Myocyte (in vitro differentiated cells): ENCODE results near the gene ZNF747. TPM values are rescaled to one million over a fixed set of nuclear protein-coding genes. Genes with fewer than 3 reads are reported as not detected.

Source experiments
- microRNA-seq: library from miRNA; unstranded; fragments of <30 nt; microRNA quantifications from one replicate; pipeline ENCODE4, GENCODE V29; 2016
- total RNA-seq: library from RNA; depleted of rRNA; stranded (reverse); fragments of >200 nt; gene quantifications from 2 replicates; pipeline ENCODE4 v1.2.3, GENCODE V29; 2014

ZNF747 gene
- total RNA-seq, 1 donor from 2014 or later = 14.0 TPM

Small RNA genes within 50 kb of the gene (microRNA-seq; reads per million reads assigned to microRNA genes)
- gene MIR4518 = not detected

Other genes starting within 250 kb of the ZNF747 start
- gene CD2BP2, start 179.6 kb downstream of the ZNF747 start, total RNA-seq = 41.1 and 51.1 TPM in 2 replicates
- 40.3 and 50.5 TPM in 2 replicates for gene TBC1D10B, start 164.4 kb downstream of the ZNF747 start, total RNA-seq
- 6,226 and 7,274 TPM in 2 replicates for gene MYL11, start 160.1 kb downstream of the ZNF747 start, total RNA-seq
- gene SEPTIN1, start 152.3 kb downstream of the ZNF747 start, total RNA-seq = 0.13 TPM in 1 of 2 replicates, not detected in the other
- gene ZNF48, start 139.4 kb downstream of the ZNF747 start, total RNA-seq = 13.2 and 20.8 TPM in 2 replicates
- gene ZNF771, start 127.3 kb downstream of the ZNF747 start, total RNA-seq = 27.7 and 33.6 TPM in 2 replicates
- gene DCTPP1, start 104.8 kb downstream of the ZNF747 start, total RNA-seq = 8.6 and 12.5 TPM in 2 replicates
- 6.8 and 7.8 TPM in 2 replicates for gene SEPHS2, start 89.0 kb downstream of the ZNF747 start, total RNA-seq
- not detected in 2 replicates for gene ITGAL, start 62.1 kb downstream of the ZNF747 start, total RNA-seq
- 38.4 and 56.8 TPM in 2 replicates for gene ZNF768, start 8.3 kb downstream of the ZNF747 start, total RNA-seq
- 8.4 and 9.0 TPM in 2 replicates for gene ZNF764, start 23.5 kb upstream of the ZNF747 start, total RNA-seq
- gene ZNF688, start 36.9 kb upstream of the ZNF747 start, total RNA-seq = 7.4 and 8.7 TPM in 2 replicates
- 8.0 and 8.7 TPM in 2 replicates for gene ZNF785, start 50.8 kb upstream of the ZNF747 start, total RNA-seq
- 7.8 and 9.2 TPM in 2 replicates for gene ZNF689, start 75.5 kb upstream of the ZNF747 start, total RNA-seq
- 13.0 and 13.7 TPM in 2 replicates for gene PRR14, start 116.1 kb upstream of the ZNF747 start, total RNA-seq
- gene FBRS, start 123.6 kb upstream of the ZNF747 start, total RNA-seq = 24.6 and 25.1 TPM in 2 replicates
- gene SRCAP, start 164.3 kb upstream of the ZNF747 start, total RNA-seq = 13.9 TPM in 2 replicates
- 34.4 and 42.1 TPM in 2 replicates for gene PHKG2, start 213.6 kb upstream of the ZNF747 start, total RNA-seq
- gene CFAP119, start 227.2 kb upstream of the ZNF747 start, total RNA-seq = 3.9 and 4.1 TPM in 2 replicates
- gene RNF40, start 227.5 kb upstream of the ZNF747 start, total RNA-seq = 67.8 and 69.5 TPM in 2 replicates